WTC11 (cell line): ENCODE data around the gene SETD7. TPM values are rescaled to one million over a fixed set of nuclear protein-coding genes. Genes with fewer than 3 reads are reported as not detected.

Experiments used
- ATAC-seq: fragments of 200-7000 bp; cut with Tn5 transposase; 2 replicates; pipeline ENCODE4 v1.10.0; 2021; ENCODE audit warnings: mild to moderate bottlenecking, moderate library complexity
- CTCF ChIA-PET: fragments of 300-600 bp; sonication (Branson Sonifier 250); formaldehyde crosslinking; loops from one replicate; lab custom pipeline; 2021; ENCODE audit warnings: antibody characterized with exemption; lab: Charles Lee
- POLR2A ChIA-PET: fragments of 350-600 bp; sonication (Branson Sonifier 250); formaldehyde crosslinking; loops from one replicate; lab custom pipeline; 2021; ENCODE audit warnings: antibody characterized with exemption; lab: Charles Lee
- DNase-seq: peaks from one replicate; pipeline ENCODE4 v3.0.0; 2021; ENCODE audit warnings: low spot score
- H3K27ac Mint-ChIP-seq: 2 replicates; pipeline ENCODE4 v1.8.0; 2021; ENCODE audit warnings: mixed read lengths
- H3K27me3 Mint-ChIP-seq: 2 replicates; pipeline ENCODE4 v1.8.0; 2021; ENCODE audit warnings: low read depth, mild to moderate bottlenecking, moderate library complexity, mixed read lengths
- H3K36me3 Mint-ChIP-seq: 2 replicates; pipeline ENCODE4 v1.8.0; 2021; ENCODE audit warnings: mixed read lengths
- H3K4me1 Mint-ChIP-seq: 2 replicates; pipeline ENCODE4 v1.8.0; 2022; ENCODE audit warnings: mixed read lengths
- H3K4me3 Mint-ChIP-seq: 2 replicates; pipeline ENCODE4 v1.8.0; 2021; ENCODE audit warnings: mild to moderate bottlenecking, moderate library complexity, mixed read lengths
- H3K9me3 Mint-ChIP-seq: 2 replicates; pipeline ENCODE4 v1.8.0; 2021; ENCODE audit warnings: mixed read lengths
- ELF4 ChIP-seq: sonication (generic); formaldehyde crosslinking; IDR thresholded peaks from 2 replicates; pipeline ENCODE4 v1.8.1; 2022; ENCODE audit warnings: low read depth, mild to moderate bottlenecking, moderate library complexity, missing genetic modification reagents
- FOXP1 ChIP-seq: sonication (generic); formaldehyde crosslinking; IDR thresholded peaks from 2 replicates; pipeline ENCODE4 v1.8.0; 2022; ENCODE audit warnings: missing genetic modification reagents, mild to moderate bottlenecking, moderate library complexity, borderline replicate concordance
- GABPB1 ChIP-seq: sonication (generic); formaldehyde crosslinking; IDR thresholded peaks from 2 replicates; pipeline ENCODE4 v1.8.1; 2023; ENCODE audit warnings: mild to moderate bottlenecking, missing genetic modification reagents
- NFATC4 ChIP-seq: fragments of 250-450 bp; sonication (Bioruptor Pico); IDR thresholded peaks from 2 replicates; pipeline ENCODE4 v1.9.0; 2021; ENCODE audit warnings: mild to moderate bottlenecking
- NR1H2 ChIP-seq: sonication (generic); formaldehyde crosslinking; IDR thresholded peaks from 2 replicates; pipeline ENCODE4 v1.9.0; 2021; ENCODE audit warnings: mild to moderate bottlenecking, moderate library complexity, missing genetic modification reagents
- TCF7 ChIP-seq: sonication (generic); formaldehyde crosslinking; IDR thresholded peaks from 2 replicates; pipeline ENCODE4 v1.8.0; 2022; ENCODE audit warnings: mild to moderate bottlenecking, low read depth, missing genetic modification reagents, moderate library complexity
- ZNF138 ChIP-seq: sonication (generic); formaldehyde crosslinking; conservative IDR thresholded peaks from 2 replicates; pipeline ENCODE4 v1.8.1; 2022; ENCODE audit warnings: mild to moderate bottlenecking, moderate library complexity, missing genetic modification reagents
- ZNF317 ChIP-seq: sonication (generic); formaldehyde crosslinking; IDR thresholded peaks from 2 replicates; pipeline ENCODE4 v1.8.1; 2023; ENCODE audit warnings: low read depth, mild to moderate bottlenecking, moderate library complexity, missing genetic modification reagents, borderline replicate concordance
- ZNF416 ChIP-seq: fragments of 250-450 bp; sonication (Bioruptor Pico); IDR thresholded peaks from 2 replicates; pipeline ENCODE4 v1.9.0; 2021; ENCODE audit warnings: mild to moderate bottlenecking, inconsistent platforms
- ZNF423 ChIP-seq: fragments of 250-450 bp; sonication (Bioruptor Pico); IDR thresholded peaks from 2 replicates; pipeline ENCODE4 v2.1.2; 2022; ENCODE audit warnings: mild to moderate bottlenecking, moderate library complexity
- total RNA-seq: library from RNA; stranded (reverse); gene quantifications from 3 replicates; pipeline ENCODE4 v1.2.3, GENCODE V29; 2021
- TF ChIP-seq, protein P1 (sequence below): sonication (generic); formaldehyde crosslinking; IDR thresholded peaks from 2 replicates; pipeline ENCODE4 v1.8.1; 2023; ENCODE audit warnings: mild to moderate bottlenecking, missing genetic modification reagents
- TF ChIP-seq, protein P2 (sequence below): sonication (generic); formaldehyde crosslinking; IDR thresholded peaks from 2 replicates; pipeline ENCODE4 v1.8.1; 2023; ENCODE audit warnings: mild to moderate bottlenecking, missing genetic modification reagents, moderate library complexity
- TF ChIP-seq, protein P3 (sequence below): sonication (generic); formaldehyde crosslinking; IDR thresholded peaks from 2 replicates; pipeline ENCODE4 v1.8.0; 2023; ENCODE audit warnings: mild to moderate bottlenecking, missing genetic modification reagents
- TF ChIP-seq, protein P4 (sequence below): sonication (generic); formaldehyde crosslinking; IDR thresholded peaks from 2 replicates; pipeline ENCODE4 v1.8.0; 2022; ENCODE audit warnings: mild to moderate bottlenecking, missing genetic modification reagents
- TF ChIP-seq, protein P5 (sequence below): sonication (generic); formaldehyde crosslinking; IDR thresholded peaks from 2 replicates; pipeline ENCODE4 v1.8.0; 2023; ENCODE audit warnings: missing genetic modification reagents
- TF ChIP-seq, protein P6 (sequence below): sonication (generic); formaldehyde crosslinking; IDR thresholded peaks from 2 replicates; pipeline ENCODE4 v1.8.1; 2023; ENCODE audit warnings: mild to moderate bottlenecking, missing genetic modification reagents
- TF ChIP-seq, protein P7 (sequence below): sonication (generic); formaldehyde crosslinking; IDR thresholded peaks from 2 replicates; pipeline ENCODE4 v1.8.0; 2022; ENCODE audit warnings: mild to moderate bottlenecking, missing genetic modification reagents

The SETD7 gene
- total RNA-seq, 1 experiment from 2014 or later, result 5.6 TPM

DNA sequence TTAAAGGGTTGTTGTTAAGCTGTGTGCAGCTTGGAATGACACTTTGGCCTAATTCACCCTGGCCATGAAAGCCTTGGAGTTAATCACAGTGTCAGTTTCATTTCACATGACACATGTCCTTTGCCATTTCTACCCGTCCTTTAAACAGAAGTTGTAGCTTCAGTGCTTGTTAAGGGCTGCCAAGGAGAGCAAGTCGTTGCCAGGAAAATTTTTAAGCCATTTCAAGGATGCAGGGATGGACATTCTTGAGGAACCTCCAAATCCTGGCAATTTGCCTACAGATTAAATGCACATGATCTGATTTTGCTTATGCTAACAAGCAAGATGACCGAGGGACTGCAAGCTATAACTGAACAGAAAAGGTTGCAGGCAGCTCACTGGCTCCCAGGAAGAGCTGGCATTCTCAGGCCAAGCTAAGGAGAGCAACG lies 40.5 kb downstream of the SETD7 start:
- H3K4me1 Mint-ChIP-seq, result peaks cover 7% of the 10 kb centered on the region
- no peak overlapping the region for H3K4me3 Mint-ChIP-seq
- ChIA-PET POLR2A (no interaction called here), CTCF (interaction anchor here (1.2 to 2.9 kb wide), 2 partner anchors 18 to 49 kb away, joined by 3 to 8 read pairs; no protein-coding TSS in a partner anchor)
- DNase-seq (no peak), ATAC-seq (no peak)
- TF ChIP-seq, protein P1, sequence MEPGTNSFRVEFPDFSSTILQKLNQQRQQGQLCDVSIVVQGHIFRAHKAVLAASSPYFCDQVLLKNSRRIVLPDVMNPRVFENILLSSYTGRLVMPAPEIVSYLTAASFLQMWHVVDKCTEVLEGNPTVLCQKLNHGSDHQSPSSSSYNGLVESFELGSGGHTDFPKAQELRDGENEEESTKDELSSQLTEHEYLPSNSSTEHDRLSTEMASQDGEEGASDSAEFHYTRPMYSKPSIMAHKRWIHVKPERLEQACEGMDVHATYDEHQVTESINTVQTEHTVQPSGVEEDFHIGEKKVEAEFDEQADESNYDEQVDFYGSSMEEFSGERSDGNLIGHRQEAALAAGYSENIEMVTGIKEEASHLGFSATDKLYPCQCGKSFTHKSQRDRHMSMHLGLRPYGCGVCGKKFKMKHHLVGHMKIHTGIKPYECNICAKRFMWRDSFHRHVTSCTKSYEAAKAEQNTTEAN (CRISPR knock-in tag), result no peak
- no peak for TF ChIP-seq TCF7 (CRISPR knock-in tag)
- no peak for TF ChIP-seq ZNF423
- no peak for TF ChIP-seq NFATC4 (CRISPR knock-in tag)
- TF ChIP-seq, protein P2, sequence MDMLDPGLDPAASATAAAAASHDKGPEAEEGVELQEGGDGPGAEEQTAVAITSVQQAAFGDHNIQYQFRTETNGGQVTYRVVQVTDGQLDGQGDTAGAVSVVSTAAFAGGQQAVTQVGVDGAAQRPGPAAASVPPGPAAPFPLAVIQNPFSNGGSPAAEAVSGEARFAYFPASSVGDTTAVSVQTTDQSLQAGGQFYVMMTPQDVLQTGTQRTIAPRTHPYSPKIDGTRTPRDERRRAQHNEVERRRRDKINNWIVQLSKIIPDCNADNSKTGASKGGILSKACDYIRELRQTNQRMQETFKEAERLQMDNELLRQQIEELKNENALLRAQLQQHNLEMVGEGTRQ (CRISPR knock-in tag), result no peak
- no peak for TF ChIP-seq FOXP1 (CRISPR knock-in tag)
- TF ChIP-seq, protein P3, sequence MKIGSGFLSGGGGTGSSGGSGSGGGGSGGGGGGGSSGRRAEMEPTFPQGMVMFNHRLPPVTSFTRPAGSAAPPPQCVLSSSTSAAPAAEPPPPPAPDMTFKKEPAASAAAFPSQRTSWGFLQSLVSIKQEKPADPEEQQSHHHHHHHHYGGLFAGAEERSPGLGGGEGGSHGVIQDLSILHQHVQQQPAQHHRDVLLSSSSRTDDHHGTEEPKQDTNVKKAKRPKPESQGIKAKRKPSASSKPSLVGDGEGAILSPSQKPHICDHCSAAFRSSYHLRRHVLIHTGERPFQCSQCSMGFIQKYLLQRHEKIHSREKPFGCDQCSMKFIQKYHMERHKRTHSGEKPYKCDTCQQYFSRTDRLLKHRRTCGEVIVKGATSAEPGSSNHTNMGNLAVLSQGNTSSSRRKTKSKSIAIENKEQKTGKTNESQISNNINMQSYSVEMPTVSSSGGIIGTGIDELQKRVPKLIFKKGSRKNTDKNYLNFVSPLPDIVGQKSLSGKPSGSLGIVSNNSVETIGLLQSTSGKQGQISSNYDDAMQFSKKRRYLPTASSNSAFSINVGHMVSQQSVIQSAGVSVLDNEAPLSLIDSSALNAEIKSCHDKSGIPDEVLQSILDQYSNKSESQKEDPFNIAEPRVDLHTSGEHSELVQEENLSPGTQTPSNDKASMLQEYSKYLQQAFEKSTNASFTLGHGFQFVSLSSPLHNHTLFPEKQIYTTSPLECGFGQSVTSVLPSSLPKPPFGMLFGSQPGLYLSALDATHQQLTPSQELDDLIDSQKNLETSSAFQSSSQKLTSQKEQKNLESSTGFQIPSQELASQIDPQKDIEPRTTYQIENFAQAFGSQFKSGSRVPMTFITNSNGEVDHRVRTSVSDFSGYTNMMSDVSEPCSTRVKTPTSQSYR (CRISPR knock-in tag), result no peak
- TF ChIP-seq ZNF317 (CRISPR knock-in tag), result no peak
- no peak for TF ChIP-seq GABPB1 (CRISPR knock-in tag)
- TF ChIP-seq NR1H2, result no peak
- TF ChIP-seq, protein P4, sequence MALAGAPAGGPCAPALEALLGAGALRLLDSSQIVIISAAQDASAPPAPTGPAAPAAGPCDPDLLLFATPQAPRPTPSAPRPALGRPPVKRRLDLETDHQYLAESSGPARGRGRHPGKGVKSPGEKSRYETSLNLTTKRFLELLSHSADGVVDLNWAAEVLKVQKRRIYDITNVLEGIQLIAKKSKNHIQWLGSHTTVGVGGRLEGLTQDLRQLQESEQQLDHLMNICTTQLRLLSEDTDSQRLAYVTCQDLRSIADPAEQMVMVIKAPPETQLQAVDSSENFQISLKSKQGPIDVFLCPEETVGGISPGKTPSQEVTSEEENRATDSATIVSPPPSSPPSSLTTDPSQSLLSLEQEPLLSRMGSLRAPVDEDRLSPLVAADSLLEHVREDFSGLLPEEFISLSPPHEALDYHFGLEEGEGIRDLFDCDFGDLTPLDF (CRISPR knock-in tag), result no peak
- TF ChIP-seq, protein P5, sequence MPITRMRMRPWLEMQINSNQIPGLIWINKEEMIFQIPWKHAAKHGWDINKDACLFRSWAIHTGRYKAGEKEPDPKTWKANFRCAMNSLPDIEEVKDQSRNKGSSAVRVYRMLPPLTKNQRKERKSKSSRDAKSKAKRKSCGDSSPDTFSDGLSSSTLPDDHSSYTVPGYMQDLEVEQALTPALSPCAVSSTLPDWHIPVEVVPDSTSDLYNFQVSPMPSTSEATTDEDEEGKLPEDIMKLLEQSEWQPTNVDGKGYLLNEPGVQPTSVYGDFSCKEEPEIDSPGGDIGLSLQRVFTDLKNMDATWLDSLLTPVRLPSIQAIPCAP (CRISPR knock-in tag), result no peak
- no peaks in the 10 kb centered on the region for H3K27me3 Mint-ChIP-seq
- H3K27ac Mint-ChIP-seq, result no peak overlapping the region
- no peaks in the 10 kb centered on the region for H3K9me3 Mint-ChIP-seq
- H3K36me3 Mint-ChIP-seq, result peaks cover 11% of the 10 kb centered on the region

DNA sequence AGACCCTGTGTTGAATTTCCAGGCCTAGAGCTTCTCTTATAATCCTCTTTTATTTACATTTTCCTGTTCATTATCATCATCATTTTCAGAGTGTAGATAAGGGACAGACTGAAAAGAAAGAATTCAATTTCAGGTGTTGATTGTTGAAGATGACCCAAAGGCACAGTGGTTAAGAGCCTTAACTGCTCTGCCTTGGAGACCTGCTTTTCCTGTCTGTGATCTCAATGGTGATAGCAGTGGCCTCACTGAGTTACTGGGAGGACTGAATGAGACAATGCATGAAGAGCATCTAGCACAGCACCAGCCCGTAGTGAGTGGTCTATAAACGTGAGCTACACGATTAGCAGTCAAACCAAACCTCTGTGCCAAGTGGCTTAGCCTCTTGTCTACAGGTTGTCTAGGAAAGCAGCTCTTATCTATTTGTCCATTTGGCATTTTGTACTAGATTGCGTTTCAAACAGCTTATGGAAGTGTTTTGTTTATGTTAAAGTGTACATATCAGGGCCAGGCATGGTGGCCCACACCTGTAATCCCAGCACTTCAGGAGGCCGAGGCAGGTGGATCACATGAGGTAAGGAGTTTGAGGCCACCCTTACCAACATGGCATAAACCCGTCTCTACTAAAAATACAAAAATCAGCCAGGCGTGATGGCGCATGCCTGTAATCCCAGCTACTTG lies 41.5 kb downstream of the SETD7 start:
- DNase-seq (no peak), ATAC-seq (no peak)
- H3K27ac Mint-ChIP-seq, result no peak overlapping the region
- H3K27me3 Mint-ChIP-seq, result no peaks in the 10 kb centered on the region
- ChIA-PET POLR2A (interaction anchor here (0.6 to 0.7 kb wide), 2 partner anchors 42 to 194 kb away, joined by 3 to 4 read pairs; partner anchors contain the start of gene SETD7), CTCF (interaction anchor here (1.0 to 2.9 kb wide), 3 partner anchors 10 to 50 kb away, joined by 3 to 8 read pairs (median 4); no protein-coding TSS in a partner anchor)
- H3K9me3 Mint-ChIP-seq, result no peaks in the 10 kb centered on the region
- no peak overlapping the region for H3K4me3 Mint-ChIP-seq
- peaks cover 7% of the 10 kb centered on the region for H3K4me1 Mint-ChIP-seq
- TF ChIP-seq ZNF138 (CRISPR knock-in tag) (no peak), ELF4 (CRISPR knock-in tag) (no peak), ZNF416 (no peak)
- TF ChIP-seq, protein P6, sequence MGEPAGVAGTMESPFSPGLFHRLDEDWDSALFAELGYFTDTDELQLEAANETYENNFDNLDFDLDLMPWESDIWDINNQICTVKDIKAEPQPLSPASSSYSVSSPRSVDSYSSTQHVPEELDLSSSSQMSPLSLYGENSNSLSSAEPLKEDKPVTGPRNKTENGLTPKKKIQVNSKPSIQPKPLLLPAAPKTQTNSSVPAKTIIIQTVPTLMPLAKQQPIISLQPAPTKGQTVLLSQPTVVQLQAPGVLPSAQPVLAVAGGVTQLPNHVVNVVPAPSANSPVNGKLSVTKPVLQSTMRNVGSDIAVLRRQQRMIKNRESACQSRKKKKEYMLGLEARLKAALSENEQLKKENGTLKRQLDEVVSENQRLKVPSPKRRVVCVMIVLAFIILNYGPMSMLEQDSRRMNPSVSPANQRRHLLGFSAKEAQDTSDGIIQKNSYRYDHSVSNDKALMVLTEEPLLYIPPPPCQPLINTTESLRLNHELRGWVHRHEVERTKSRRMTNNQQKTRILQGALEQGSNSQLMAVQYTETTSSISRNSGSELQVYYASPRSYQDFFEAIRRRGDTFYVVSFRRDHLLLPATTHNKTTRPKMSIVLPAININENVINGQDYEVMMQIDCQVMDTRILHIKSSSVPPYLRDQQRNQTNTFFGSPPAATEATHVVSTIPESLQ, result no peak
- TF ChIP-seq, protein P7, sequence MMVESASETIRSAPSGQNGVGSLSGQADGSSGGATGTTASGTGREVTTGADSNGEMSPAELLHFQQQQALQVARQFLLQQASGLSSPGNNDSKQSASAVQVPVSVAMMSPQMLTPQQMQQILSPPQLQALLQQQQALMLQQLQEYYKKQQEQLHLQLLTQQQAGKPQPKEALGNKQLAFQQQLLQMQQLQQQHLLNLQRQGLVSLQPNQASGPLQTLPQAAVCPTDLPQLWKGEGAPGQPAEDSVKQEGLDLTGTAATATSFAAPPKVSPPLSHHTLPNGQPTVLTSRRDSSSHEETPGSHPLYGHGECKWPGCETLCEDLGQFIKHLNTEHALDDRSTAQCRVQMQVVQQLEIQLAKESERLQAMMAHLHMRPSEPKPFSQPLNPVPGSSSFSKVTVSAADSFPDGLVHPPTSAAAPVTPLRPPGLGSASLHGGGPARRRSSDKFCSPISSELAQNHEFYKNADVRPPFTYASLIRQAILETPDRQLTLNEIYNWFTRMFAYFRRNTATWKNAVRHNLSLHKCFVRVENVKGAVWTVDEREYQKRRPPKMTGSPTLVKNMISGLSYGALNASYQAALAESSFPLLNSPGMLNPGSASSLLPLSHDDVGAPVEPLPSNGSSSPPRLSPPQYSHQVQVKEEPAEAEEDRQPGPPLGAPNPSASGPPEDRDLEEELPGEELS (CRISPR knock-in tag), result no peak
- H3K36me3 Mint-ChIP-seq, result peaks cover 11% of the 10 kb centered on the region
